GM18507 (cell line): ENCODE data around the gene NPEPL1.
"Not testable (repeated sequence)": the region's sequence is repeated elsewhere in the genome, so short reads cannot be mapped to it uniquely, and the experiment has no call there.

ENCODE experiments used
- DNase-seq: peaks from one replicate; pipeline ENCODE4 v3.0.0; 2011; ENCODE audit warnings: low read depth; ENCODE audit not compliant: insufficient read length; ENCODE audit errors: extremely low spot score
- FAIRE-seq: peaks from 2 replicates; lab custom pipeline; 2011; peaks lifted over from hg19 to GRCh38; lab: Jason Lieb, UNC

NPEPL1 gene

DNA sequence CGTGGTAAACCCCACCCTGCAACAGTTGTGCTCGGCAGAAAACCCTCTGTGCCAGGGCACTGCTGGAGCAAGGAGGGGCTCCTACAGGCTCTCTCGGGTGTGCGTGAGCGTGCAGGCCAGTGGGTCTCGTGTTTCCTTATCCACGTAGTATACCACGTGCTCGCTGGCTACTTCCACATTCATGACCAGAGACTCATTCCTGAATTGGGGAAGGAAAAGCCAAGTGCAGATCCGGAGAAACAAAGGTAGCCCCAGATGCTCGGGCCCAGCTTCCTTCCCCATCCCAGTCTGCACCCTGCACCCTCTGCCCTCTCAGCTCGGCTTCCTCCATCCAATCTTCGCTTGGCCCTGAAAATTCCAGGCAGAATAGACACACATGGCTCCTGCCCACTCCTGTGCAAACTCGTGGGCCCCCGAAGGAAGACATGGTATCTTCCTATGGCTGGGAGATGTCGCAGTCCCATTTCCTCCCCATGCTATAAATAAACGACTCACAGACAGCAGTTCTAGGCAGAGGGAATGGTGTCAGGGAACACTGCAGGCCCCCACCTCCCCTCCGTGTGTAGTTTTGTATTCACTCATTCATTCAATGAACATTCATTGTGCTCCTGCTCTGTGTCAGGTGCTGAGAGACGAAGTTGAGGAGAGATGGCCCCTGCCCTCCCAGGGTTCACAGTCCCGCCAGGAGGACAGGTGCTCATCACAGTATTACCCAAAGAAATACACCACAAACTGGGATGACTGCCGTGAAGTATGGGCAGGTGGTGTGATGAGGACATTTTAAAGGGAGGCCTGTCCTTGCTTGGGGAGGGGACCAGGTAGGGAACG lies 29.6 kb downstream of the NPEPL1 start:
- no peak for FAIRE-seq
- no peak for DNase-seq

DNA sequence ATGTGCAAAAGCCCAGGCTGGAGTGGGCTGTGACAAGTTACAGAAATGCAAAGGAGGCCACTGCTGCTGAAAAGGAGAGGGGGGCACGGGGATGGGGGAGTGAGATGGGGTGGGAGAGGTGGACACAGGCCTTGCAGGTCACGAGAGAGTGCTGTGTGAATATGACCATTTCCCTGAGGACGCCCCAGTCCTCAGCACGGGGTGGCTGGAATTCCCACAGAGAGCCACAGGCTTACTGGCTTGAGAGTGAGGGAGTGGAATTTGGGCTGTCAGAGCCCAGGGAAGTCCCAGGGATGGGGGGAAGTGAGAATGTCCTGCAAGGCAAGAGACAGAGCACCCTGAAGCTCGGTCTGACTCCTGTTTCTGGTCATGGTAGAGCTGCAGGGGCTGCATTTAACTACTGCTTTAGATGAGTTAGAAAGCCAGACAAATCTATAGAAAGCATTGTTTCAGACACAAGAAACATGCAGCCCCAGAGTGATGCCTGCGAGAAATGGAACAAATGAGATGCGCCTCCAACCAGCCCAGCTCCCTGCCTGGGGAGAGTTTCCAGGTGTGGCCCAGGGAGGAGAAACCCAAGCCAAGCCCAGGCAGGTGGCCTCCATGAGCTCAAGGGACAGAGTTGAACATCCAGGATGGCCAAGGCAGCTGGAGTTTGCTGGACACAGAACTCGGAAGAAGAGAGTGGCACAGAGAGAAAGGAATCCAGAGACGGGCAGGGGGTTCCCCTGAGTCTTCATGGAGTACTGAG lies 30.5 kb downstream of the NPEPL1 start:
- DNase-seq (no peak), FAIRE-seq (no peak)

DNA sequence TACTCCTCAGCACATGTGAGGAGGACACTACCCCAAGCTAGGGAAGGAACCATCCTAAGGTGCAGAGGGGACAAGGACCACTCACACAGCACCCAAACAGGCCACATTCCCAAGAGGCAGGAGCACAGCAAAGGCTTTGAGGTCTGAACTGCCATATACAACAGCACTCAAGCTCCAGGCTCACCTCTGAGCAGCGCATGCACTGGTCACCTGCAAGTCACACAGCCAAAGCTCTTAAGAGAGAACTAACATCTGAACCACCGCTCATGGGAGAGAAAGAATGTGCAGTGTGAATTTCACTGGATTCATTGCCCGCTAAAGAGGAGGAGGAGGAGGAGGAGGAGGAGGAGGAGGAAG lies 31.0 kb downstream of the NPEPL1 start:
- DNase-seq (no peak), FAIRE-seq (no peak)

DNA sequence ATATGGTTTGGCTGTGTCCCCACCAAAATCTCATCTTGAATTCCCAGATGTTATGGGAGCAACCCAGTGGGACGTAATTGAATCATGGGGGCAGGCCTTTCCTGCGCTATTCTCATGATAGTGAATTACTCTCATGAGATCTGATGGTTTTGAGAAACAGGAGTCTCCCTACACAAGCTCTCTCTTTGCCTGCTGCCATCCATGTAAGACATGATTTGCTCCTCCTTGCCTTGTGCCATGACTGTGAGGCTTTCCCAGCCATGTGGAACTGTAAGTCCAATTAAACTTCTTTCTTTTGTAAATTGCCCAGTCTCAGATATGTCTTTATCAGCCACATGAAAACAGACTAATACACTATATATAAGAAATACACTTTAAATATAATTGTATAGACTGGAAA lies 33.6 kb downstream of the NPEPL1 start:
- DNase-seq, FAIRE-seq: not testable (repeated sequence)

DNA sequence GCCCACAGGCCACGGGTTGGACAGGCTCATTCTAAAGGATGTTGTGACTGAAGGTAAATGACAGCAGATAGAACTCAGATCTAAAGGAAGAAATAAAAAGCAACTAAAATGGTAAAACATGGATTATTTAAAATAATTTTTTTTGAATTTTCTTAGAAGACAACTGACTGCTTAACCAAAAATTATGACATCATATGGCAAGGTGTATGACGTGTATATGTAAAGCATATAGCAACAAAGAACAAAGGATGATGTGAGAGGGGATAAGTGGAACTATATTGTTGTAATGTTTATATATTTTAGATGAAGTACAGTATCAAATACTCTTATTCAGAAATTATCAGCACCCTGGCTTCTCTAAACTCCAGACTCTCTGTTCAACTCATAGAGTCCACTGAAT lies 38.6 kb downstream of the NPEPL1 start:
- no peak for FAIRE-seq
- no peak for DNase-seq

DNA sequence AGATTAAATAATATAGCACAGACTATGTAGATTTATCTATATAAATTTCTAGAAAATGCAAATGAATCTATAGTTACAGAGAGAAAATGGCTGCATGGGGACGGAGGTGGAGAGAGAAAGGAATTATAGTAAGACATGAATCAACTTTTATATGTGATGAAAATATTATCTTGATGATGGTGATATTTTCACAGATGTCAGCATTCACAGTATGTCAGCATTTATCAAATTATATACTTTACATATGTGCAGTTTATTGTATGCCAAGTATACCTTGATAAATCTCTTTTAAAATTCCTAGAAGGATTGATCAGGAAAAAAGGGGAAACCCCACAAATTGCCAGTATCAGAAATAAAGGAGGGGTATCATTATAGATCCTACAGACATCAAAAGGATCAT lies 44.6 kb downstream of the NPEPL1 start:
- DNase-seq: no peak
- no peak for FAIRE-seq

DNA sequence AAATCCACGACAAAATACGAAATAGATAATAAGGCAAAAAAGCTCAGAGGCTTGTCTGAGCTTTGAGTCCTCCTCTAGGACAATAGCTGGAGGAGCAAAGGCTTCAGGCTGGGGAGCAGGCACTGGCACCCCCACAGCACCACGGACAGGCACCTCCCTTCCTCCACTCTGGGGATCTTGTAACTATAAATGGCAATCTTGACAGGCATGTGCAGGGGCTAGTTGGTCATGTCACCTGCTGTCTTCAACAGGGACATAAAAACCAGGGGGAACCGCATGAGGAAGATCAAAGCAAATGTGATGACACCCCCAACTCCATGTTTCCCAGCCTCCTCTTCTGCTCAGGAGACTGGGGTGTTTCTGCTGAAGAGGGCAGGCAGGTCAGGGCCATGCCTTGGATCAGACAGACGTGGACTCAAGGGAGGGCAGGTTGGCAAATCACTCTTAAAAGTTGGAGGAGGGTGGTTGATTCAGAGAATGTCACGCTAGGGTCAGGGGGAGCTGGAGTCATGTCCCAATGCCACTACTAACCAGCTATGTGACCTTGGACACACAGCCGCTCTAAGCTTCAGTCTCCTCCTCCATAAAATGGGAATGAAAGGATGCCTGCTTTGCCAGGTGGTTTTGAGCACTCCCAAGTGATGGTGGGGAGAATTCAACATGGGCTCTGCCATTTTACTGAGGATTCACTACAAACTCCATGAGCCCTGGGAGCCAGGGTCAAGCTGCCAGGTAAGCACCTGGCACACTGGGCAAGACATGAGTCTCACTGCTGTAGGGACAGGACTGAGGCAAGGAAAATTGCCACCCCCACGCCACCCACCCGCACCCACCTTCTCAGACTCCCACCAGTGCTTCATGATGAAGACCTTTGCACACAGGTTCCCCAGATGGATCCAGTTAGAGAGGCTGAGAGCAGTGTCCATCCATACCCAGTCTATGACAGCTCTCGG lies 48.0 kb downstream of the NPEPL1 start:
- FAIRE-seq (no peak), DNase-seq (no peak)

DNA sequence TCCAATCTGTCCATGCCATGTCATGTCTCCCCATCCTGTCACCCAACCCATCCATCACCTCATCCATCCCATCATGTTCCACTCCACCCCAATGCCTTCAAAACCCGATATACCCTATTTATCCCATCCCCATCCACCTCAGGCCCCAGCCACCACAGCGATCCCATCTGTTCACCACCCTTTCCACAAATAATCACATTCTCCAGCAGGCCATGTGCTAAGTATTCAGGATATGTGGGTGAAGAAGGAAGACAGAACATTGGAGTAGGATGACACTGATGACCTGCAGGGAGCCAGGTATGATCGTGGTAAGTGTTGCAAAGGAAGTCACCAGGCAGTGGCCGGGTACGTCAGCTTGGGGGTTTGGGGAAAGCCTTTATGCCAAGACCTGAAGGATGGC lies 48.8 kb downstream of the NPEPL1 start:
- no peak for DNase-seq
- FAIRE-seq: no peak

DNA sequence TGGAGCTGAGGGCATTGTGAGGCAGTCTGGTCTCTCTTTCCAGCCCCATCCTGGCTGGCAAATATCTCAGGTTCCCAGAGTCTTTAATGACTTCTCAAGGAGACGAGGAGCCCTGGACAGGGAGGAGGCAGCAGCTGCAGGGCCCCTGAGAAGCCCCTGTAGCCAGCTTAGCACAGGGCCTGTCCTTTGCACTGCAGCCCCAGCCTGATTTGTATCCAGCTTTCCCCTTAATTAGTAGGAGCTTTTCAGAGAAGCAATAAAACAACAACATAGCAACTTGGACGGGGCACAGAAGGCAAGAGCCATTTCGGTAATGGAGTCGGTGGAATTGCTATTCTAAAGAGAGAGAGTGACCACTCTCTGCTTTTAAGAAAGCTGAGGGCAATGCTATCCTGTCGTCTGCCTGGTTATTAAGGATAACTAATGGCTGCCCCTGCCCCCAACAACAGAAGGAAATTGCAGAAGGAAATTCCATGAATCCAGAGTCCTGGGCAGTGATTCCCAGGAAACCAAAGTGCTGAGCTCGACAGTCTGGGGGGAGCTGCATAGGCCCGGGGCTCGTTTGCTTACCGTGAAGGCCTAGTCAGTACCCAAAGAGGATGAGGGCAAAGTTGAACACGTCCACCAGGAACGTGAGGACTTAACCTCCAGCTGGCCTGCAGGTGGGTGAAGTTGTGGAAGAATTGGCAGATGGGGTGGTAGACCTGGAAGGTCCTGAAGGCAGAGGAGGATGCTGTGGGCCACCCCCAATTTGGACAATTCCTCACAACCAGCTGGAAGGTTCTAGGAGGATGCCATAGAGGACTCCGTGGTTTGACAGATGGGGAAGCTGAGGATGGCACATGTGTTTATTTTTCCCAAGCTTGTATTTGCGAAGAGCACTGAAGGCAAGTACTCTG lies 50.3 kb downstream of the NPEPL1 start:
- DNase-seq (no peak), FAIRE-seq (no peak)

DNA sequence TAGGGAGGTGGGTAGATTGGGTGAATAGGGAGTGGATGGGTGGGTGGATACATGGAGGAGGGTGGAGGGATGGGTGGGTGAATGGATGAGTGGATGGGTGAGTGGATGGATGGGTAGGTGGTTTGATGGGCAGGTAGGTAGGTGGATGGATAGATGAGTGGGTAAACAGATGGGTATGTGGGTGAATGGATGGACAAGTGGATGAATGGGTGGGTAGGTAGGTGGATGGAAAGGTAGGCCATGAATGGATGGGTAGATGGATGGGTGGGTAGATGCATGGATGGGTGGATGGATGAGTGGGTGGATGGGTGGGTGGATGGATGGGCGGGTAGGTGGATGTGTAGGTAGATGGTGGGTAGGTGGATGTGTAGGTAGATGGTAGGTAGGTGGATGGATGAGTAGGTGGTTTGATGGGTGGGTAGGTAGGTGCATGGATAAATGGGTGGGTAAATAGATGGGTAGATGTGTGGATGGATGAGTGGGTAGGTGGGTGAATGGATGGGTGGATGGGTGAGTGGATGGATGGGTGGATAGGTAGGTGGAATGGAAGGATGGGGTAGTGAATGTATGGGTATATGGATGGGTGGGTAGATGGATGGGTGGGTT lies 51.4 kb downstream of the NPEPL1 start:
- FAIRE-seq: no peak
- DNase-seq: no peak

DNA sequence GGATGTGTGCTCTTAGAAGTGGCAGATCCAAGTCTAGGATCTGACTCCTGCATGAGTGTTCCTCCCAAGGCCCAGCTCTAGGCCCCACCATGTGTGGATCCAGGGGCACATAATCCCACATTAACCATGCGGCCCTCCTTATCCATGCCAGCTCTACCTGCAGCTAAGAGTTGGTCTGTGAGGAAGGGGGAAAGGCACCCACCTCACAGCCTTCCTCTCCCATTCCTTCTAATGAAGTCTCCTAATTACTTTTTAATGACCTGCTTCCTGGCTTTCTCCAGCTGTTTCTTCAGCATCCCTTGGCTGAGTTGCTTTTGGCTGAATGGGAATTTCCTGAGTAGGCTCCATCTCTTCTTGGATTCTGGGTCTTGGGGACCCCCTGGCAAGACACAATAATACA lies 52.2 kb downstream of the NPEPL1 start:
- DNase-seq (no peak), FAIRE-seq (no peak)

DNA sequence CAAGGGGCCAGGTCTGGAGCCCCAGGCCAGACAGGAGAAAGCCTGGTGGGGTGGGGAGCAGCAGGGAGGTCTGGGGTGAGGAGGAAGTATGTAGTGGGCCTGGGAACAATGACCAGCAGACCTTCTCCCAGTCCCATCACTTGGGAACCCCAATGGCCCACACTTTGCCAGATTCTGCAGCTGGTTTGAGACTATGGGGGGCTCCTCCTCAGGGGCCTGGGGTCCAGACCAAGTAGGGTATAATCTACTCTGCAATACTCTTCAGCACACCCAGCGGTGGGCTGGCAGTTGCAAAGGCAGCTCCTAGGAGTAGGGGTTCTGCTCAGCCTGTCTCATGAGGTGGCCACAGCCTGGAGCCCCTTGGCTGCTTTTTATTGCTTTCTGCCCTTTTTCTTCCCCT lies 52.8 kb downstream of the NPEPL1 start:
- DNase-seq (no peak), FAIRE-seq (no peak)

DNA sequence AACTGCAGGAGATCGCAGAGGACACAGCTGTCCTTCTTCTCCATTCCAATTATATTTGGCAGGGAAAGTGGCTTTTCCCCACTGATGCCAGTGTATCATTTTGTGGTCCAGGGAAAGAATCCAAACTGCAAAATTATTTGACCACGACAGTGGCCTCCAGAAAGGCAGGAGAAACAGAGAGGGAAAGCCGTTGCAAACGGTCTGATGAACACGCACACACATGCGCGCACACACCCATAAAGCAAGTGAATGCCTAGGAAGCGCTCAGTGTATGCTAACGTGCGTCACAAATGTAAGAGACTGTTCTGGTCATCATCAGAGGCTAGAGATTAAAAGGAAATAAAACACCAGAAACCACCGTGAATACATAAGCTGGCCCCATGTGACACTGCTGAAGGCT lies 54.0 kb downstream of the NPEPL1 start:
- no peak for FAIRE-seq

DNA sequence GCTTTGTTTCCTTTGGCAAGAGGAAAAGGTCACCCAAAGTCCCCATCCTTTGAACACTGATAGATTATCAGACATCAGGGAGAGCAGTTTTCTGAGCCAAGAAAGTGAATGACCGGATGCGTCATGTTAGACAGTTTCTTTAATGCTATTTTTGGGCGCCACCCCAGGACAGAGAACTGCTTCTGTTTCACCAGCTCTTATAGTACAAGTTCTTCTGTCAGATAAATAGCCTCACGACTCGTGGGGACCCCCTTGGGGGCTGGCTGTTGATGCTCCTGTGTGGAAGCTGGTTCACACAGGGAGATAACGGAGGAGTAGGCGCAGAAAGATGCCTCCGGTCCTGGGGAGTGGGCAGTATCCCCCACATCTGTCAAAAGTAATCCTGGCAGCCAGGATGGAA lies 54.6 kb downstream of the NPEPL1 start:
- DNase-seq: no peak
- FAIRE-seq: no peak

More for the DNA sequence above, 54.0 kb downstream of the NPEPL1 start:
- DNase-seq: no peak

DNA sequence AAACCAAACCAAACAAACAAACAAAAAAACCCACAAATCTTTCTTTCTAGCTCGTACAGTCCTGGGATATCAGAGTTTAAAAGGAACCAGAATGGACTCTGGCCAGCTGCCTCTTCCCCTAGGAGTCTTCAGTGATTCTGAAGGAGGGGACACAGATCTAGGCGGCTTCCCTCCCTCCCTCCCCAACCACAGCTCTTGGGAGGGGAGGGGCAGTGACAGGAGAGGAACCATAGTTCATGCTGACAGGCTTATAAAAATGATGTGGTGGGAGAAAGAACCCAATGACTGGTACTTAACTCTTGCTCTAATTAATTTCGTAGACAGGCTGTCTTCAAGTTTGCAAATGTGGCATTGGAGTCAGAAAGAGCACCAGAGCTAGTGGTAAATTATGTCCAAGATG lies 56.0 kb downstream of the NPEPL1 start:
- DNase-seq (no peak), FAIRE-seq (no peak)

DNA sequence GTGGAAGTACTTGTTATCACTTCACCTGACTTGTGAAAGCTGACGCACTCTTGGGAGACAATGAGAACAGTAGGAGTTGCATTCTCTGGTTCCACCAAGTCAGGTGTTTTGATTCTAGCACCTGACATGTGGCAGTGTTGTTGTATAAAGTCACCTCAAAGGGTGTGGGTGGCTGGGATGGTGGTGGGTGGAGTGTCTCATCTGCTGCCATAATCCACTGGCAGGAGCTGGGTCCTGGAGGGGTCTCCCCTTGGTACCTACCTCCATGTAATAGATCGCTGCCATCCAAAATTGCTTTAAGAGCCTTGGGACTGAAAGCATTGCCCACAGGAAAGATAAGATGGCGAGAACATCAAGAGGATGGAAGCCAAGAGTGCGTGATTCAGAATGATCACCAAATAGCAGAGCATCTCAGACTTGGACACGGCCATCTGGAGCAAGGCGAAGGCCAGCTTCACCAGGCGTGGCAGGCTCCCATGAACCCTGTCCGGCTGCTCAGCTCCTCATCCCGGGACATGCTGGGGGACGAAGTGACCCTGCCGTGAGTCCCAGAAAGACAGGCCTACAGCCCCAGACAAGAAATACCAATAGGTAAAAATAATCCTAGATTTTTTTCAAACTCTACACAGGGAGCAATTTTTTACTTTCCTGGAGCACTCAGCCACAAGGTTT lies 56.6 kb downstream of the NPEPL1 start:
- no peak for FAIRE-seq
- DNase-seq: no peak

DNA sequence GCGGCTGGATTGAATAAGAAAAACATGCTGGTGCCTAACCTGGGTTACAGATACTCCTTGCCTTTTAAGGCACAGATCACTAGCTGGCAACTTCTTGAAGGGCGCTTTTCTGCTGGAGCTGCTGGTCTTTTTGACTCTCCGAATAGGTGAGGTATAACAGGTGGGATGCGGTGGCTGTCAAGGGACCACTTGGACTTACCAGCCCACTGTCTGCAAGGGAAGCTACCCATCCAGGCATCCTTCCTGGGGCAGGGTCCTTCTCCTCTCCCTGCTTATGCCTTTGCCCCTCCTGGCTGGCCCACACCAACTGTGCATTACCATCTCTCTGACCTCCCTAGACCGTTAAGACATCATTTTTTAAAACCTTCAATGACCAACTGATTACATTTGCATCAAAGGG lies 57.4 kb downstream of the NPEPL1 start:
- FAIRE-seq (no peak), DNase-seq (no peak)

DNA sequence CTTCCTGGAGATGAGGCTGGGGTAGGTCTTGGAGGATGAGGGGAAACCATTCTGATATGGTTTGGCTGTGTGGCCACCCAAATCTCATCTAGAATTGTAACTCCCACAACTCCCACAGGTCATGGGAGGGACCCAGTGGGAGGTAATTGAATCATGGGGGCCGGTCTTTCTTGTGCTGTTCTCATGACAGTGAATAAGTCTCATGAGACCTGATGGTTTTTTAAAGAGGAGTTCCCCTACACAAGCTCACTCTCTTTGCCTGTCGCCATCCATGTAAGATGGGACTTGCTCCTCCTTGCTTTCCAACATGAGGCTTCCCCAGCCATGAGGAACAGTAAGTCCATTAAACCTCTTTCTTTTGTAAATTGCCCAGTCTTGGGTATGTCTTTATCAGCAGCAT lies 58.1 kb downstream of the NPEPL1 start:
- DNase-seq, FAIRE-seq: not testable (repeated sequence)
